Omental fat pad (tissue), 4 donors: ENCODE results near the gene TPI1. TPM values are rescaled to one million over a fixed set of nuclear protein-coding genes. Genes with fewer than 3 reads are reported as not detected.
"Not testable (repeated sequence)": the region's sequence is repeated elsewhere in the genome, so short reads cannot be mapped to it uniquely, and the experiment has no call there.

ENCODE experiments used
- ATAC-seq: fragments of 150-250 bp; one replicate; pipeline ENCODE4 v1.9.1; 2016; ENCODE audit warnings: mild to moderate bottlenecking, moderate library complexity; ENCODE audit not compliant: low FRiP score
- DNase-seq: peaks from one replicate; pipeline ENCODE4 v3.0.0-alpha.2; 2019; ENCODE audit warnings: low spot score
- CTCF ChIP-seq, 3 donors: fragments of 450-650 bp; IDR thresholded peaks; one replicate each; pipeline ENCODE4 v1.5.1; 2016 to 2017; ENCODE audit warnings: antibody characterized with exemption in 3 of 3, mild to moderate bottlenecking in 3 of 3, moderate library complexity in 2 of 3
- total RNA-seq, 4 donors: library from RNA; depleted of rRNA; stranded (reverse); fragments of >200 nt; gene quantifications; one replicate each; pipeline ENCODE4 v1.1.0, GENCODE V29; 2016

TPI1 gene
- total RNA-seq, 4 donors from 2014 or later: 254 to 446 (median 375) TPM

GRCh38 chr12:6883252-6883651 lies 15.9 kb downstream of the TPI1 start:
- no peak for TF ChIP-seq CTCF (IDR thresholded peaks at IDR 0.05)
- DNase-seq (no peak), ATAC-seq (no peak)

- ATAC-seq (no peak), DNase-seq (no peak)
- TF ChIP-seq CTCF (IDR thresholded peaks at IDR 0.05): no peak
These were observed 16.4 kb downstream of the TPI1 start for GRCh38 chr12:6883683-6884082.

- TF ChIP-seq CTCF (IDR thresholded peaks at IDR 0.05): no peak
- no peak for DNase-seq
- ATAC-seq: no peak
These were observed 17.2 kb downstream of the TPI1 start for GRCh38 chr12:6884539-6884938.

- not testable (repeated sequence) for ATAC-seq, DNase-seq
These were observed 19.1 kb downstream of the TPI1 start for GRCh38 chr12:6886206-6886999.

- DNase-seq: no peak
- TF ChIP-seq CTCF (IDR thresholded peaks at IDR 0.05): no peak
- no peak for ATAC-seq
These were observed 20.1 kb downstream of the TPI1 start for GRCh38 chr12:6887460-6887859.

- DNase-seq (no peak), ATAC-seq (no peak)
- TF ChIP-seq CTCF (IDR thresholded peaks at IDR 0.05): no peak
These were observed 21.0 kb downstream of the TPI1 start for GRCh38 chr12:6888360-6888759.

- not testable (repeated sequence) for ATAC-seq, DNase-seq
These were observed 21.5 kb downstream of the TPI1 start for GRCh38 chr12:6888794-6889193.

- not testable (repeated sequence) for ATAC-seq, DNase-seq
These were observed 22.6 kb downstream of the TPI1 start for GRCh38 chr12:6889775-6890573.
